Stimulated activated CD4-positive, alpha-beta T cell treated with anti-CD3 and anti-CD28 coated beads, Interleukin-12 subunit alpha, Interleukin-12 subunit beta, amount 100 ng/mL, for 4 hours (primary cell): ENCODE measurements around the gene CD84.

ENCODE experiments used
- DNase-seq: peaks from one replicate; pipeline ENCODE4 v3.0.0-alpha.2; 2020

The CD84 gene, protein sequence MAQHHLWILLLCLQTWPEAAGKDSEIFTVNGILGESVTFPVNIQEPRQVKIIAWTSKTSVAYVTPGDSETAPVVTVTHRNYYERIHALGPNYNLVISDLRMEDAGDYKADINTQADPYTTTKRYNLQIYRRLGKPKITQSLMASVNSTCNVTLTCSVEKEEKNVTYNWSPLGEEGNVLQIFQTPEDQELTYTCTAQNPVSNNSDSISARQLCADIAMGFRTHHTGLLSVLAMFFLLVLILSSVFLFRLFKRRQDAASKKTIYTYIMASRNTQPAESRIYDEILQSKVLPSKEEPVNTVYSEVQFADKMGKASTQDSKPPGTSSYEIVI

GRCh38 chr1:160579216-160579701, at the start of gene CD84:
TSS of gene CD84 (minus strand) at chr1:160579496. CDS start at chr1:160579437, 59 bp downstream.
- DNase-seq: no peak

DNA sequence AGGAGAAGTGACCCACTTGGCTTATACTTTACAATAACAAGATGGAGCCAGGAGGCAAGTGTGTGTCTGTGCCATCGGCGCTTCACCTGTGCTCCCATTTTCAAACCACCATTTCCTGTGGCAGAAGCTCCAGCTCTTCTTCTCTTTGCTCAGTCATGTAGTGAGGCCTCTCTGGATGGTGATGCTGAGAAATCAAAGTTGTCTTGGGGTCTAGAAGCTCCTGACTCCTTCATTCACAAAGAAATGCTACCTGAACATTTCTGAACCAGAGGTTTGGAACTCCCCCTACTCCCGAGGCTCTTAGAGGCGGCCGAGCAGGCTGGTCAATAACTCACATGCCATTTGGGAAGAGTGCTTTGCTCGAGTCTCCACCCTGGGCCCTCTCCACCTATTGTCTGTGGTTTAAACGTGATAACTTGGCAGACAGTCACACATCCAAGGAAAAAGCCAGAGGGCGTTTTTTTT, 49.5 kb upstream of the CD84 start:
- DNase-seq: no peak

DNA sequence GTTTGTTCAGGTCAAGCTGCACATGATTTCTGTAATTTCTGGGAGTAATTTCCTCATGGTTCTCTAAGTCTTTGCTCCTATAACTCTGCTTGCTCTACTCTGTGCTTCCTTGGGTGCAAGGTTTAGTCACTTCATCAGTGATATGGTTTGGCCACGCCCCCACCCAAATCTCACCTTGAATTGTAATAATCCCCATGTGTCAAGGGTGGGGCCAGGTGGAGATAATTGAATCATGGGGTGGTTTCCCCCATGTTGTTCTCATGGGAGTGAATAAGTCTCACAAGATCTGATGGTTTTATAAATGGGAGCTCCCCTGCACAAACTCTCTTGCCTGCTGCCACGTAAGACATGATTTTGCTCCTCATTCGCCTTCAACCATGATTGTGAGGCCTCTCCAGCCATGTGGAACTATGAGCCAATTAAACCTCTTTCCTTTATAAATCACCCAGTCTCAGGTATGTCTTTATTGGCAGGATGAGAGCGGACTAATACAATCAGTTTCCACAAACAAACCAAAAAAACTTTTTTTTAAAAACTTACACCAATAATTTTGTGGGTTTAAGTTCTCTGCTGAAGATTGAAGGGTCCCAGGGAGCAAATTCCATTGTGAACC, 48.5 kb upstream of the CD84 start:
- DNase-seq: peak; percentile 61

DNA sequence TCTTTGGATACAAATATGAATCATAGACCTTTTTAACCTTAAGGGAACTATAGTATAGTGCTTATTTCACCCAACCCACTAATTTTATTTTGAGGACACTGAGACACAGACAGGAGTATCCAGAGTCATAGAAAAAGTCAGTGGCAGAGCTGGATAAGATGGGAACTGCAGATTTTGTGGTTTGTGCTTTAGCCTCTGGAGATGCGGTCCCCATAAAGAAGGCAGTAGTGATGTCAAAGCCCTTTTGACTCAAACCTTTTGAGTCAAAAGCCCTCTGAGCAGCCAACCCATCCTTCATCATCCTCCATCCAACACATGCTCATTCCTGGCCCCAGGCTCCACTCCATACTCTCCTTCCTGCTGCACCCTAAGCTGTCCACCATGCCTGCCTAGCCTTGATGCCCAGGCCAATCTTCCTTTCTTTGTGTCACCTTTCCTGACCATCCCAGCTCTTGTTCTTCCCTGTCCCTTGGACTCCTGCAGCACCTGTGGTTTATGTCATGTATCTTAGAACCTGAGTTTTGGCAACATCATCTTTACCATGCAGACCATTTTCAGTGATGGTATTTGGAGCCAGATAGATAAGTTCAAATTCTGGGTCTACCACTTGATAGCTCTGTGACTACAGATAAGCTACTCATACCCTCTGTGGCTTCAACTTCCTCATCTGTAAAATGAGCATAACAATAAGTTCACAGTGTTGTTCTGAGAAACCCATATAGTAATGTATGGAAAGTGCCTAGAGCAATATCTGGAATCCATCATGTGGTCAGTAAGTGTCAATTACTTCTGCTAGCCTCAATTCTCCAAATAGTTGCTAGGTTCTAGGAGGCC, 47.4 kb upstream of the CD84 start:
- DNase-seq: no peak

GRCh38 chr1:160625725-160626498, 46.6 kb upstream of the CD84 start:
- peak; percentile 64 for DNase-seq

- DNase-seq: no peak
Observed at GRCh38 chr1:160625321-160625720, 46.0 kb upstream of the CD84 start.

- DNase-seq: no peak
Observed at GRCh38 chr1:160624464-160624863, 45.2 kb upstream of the CD84 start.

DNA sequence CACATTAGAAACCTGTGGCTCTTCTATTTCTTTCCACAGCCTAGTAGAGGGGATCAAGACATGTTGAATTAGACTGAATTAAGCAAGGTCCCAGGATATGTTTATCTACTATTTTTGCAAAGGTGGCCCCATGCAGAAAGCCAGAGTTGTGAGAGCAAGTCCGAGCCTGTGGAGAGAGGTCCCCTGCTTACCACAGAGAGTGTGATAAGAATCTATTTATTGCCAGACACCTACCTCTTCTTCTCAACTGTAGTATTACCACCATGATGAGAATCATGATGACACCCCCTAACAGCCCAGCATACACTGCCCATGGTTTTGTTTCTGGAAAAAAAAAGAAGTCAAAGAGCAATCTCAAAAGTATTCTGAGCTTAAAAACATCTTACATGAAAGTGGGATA, 44.6 kb upstream of the CD84 start:
- no peak for DNase-seq

DNA sequence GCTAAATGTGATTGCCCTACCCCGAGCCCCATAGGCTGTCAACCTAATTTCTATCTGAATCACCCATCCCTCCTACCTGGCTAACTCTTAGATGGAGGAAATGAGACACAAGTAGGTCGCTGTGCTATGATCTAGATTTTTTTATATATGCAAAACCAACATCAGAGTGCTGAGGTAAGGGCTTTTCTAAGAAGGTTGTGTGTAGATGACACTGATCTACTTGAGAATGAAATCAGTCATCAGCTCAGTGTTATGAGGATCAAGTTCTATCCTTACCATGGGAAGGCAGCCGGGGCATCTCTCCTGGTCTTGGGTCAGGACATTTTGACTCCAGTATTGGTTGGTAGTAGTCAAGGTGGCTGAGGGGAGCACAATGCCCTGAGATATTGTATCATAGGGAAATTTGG, 43.9 kb upstream of the CD84 start:
- DNase-seq: no peak

DNA sequence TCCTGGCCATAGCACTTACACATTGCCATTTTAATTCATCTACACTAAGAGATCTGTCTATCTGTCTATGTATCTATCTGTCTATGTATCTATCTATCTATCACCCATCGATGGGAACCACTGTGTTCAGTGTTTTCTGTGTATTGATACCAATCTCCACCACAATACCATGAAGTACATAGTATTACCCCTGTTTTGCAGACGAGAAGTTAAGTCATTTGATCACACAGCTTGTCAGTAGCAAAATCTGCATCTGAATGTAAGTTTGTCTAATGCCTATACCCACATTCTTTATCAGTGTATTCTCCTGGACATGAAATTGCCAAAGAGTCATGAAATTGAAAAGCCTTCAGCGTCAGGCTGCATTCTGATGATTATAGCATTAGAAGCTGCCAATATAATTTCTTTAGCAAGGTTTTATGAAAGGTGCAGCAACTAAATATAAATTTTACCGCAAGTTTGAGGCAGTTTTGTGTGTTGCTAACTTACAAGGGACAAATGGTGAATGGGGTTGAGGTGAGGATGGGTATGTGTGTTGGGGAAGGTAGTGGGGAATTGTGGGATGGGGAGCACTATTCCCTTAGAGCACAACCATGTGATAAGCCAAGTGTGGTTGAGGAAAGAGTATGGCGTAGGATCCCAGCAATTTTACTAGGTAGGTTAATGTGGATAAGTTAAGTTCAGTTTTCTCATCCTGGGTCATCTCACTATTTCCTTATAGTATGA, 43.4 kb upstream of the CD84 start:
- no peak for DNase-seq

GRCh38 chr1:160621633-160622413, 42.5 kb upstream of the CD84 start:
- no peak for DNase-seq

DNA sequence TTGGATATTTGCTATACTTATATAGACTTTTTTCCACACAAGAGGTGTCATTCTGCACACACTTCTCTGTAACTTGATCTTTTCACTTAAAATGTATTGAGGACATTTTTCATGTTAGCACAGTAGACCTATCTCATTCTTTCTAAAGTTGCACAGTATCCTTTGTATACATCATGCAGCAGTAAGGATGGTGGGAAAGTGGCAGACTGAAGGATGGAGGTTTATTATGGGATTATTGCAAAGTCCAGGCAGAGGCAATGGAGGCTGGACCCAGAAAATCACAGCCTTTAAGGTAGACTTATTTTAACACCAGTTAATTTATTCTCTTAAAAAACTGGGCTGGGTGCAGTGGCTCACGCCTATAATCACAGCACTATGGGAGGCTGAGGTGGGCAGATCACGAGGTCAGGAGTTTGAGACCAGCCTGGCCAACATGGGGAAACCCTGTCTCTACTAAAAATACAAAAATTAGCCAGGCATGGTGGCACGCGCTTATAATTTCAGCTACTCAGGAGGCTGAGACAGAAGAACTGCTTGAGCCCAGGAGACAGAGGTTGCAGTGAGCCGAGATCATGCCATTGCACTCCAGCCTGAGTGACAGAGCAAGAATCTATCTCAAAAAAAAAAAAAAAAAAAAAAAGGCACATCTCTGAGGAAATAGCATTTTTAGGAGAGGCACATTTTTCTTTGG, 41.8 kb upstream of the CD84 start:
- no peak for DNase-seq

DNA sequence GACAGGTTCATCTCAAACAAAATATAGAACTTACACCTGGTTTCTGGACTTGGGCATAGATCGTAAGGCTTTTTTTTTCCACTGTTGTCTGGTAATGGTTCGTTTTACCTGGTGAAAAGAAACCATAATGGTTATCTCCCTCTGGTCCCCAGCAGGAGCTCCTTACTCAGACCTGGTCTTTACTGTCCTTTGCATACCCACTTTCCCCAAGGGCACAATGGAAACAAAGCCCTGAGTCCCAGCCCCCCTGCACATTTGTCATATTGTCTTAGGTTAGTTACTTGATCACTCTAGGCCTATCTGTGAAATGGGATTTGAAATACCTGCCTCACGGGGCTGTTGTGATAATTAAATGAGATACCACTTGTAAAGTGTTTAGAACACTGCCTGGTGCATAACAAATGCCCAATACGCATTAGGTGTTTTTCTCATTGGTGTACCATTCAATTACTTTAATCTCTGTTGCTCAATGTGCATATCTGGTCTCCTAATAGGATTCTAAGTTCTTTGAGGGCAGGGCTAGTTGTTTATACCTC, 40.5 kb upstream of the CD84 start:
- no peak for DNase-seq

DNA sequence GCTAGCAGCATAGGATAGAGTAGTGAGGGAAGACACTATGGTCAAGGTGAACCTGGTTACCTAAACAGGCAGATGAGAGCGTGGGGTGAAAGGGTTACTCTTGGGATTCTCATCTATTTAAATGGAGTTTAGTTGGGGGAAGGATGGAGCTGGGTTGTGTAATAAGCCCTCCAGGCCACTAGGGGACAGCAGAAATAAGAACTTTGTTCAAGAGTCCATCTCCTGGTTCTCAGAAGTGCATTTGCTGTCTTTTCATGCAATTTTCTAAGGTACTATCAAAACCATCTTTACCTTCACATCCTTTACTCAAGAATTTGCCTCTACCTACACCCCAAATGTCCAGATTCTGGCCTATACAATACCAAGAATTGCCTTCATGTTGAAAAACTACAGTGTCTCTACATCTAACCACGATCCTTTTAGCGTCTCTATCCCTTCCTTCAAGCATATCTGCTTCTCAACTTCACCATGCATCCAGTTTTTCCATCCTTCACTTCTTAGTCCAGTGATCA, 39.5 kb upstream of the CD84 start:
- no peak for DNase-seq

GRCh38 chr1:160618327-160618726, 39.0 kb upstream of the CD84 start:
- no peak for DNase-seq

- DNase-seq: no peak
Observed at GRCh38 chr1:160615660-160616059, 36.4 kb upstream of the CD84 start.

- DNase-seq: no peak
Observed at GRCh38 chr1:160614410-160614809, 35.1 kb upstream of the CD84 start.

- DNase-seq: no peak
Observed at GRCh38 chr1:160612613-160613218, 33.4 kb upstream of the CD84 start.

DNA sequence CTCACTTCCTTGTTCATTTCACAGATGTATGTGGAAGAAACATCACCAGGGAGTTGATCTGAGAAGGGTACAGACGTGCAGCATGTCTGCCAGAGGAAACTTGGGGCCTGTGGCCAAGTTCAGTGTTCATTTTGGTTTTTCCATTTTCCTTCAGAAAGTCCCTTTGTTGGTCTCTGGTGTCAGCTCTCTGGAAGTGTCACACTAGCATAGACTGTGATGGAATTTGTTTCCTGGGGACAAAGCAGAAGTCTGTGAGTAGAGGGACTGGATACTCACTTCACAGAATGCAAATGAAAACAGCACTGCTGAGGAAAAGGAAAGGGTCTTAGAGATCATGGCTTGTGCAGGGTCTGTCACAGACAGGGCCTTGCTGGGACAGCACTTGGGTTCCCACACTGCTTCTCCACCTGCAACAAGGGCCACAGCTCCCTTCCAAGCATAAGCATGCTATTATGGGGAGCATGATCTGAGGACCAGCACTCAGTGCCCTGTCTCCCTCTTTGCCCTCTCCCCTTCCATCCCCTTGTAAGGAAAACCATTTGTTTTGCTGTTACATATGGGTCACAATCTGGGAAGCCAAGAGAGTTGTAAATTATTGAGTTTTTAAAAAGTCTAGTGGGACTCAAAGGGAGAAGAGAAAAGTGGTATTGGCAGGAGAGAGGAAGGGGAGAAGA, 31.4 kb upstream of the CD84 start:
- DNase-seq: no peak
